CD14-positive monocyte (primary cell): Measurements from ENCODE around the gene OSBPL8. TPM values are rescaled to one million over a fixed set of nuclear protein-coding genes. Genes with fewer than 3 reads are reported as not detected.
A peak's percentile ranks its signal among the peaks of the same experiment; 100 is the strongest.

ENCODE experiments used
- DNase-seq, 3 donors: peaks; one replicate each; pipeline ENCODE4 v3.0.0-alpha.2; 2011 to 2022
- H2AFZ ChIP-seq: 2 replicates; pipeline ENCODE4 v1.6.0; 2012; ENCODE audit warnings: mild to moderate bottlenecking, low read depth, low read length, inconsistent platforms; ENCODE audit not compliant: insufficient read depth, poor library complexity, severe bottlenecking
- H3K27ac ChIP-seq, 2 donors: 1 replicate in 1 of 2; 2 replicates in 1 of 2; pipeline ENCODE4 v1.5.1; 2012 to 2013; ENCODE audit warnings: low read length in 2 of 2, control low read depth in 1 of 2, inconsistent platforms in 1 of 2, low read depth in 1 of 2, mild to moderate bottlenecking in 1 of 2
- H3K27me3 ChIP-seq, 2 donors: one replicate each; pipeline versions ENCODE4 v1.6.0 to v1.6.1; 2011 to 2013; ENCODE audit warnings: low read length in 2 of 2; ENCODE audit not compliant: control insufficient read depth in 2 of 2, insufficient read depth in 2 of 2
- H3K36me3 ChIP-seq, 2 donors: replicated peaks in 1 of 2; 1 replicate in 1 of 2; 2 replicates in 1 of 2; pipeline versions ENCODE4 v1.5.1 to v1.6.1; 2012 to 2013; ENCODE audit warnings: low read length in 2 of 2, control low read depth in 1 of 2, inconsistent platforms in 1 of 2, mild to moderate bottlenecking in 1 of 2; ENCODE audit not compliant: insufficient read depth in 2 of 2, control insufficient read depth in 1 of 2
- H3K4me1 ChIP-seq, 2 donors: 1 replicate in 1 of 2; 2 replicates in 1 of 2; pipeline versions ENCODE4 v1.5.1 to v1.6.1; 2012 to 2013; ENCODE audit warnings: low read length in 2 of 2, control low read depth in 1 of 2, inconsistent platforms in 1 of 2, mild to moderate bottlenecking in 1 of 2, moderate library complexity in 1 of 2; ENCODE audit not compliant: insufficient read depth in 2 of 2, control insufficient read depth in 1 of 2
- H3K4me2 ChIP-seq: replicated peaks from 2 replicates; pipeline ENCODE3; 2012; ENCODE audit warnings: low read length, moderate library complexity, mild to moderate bottlenecking; ENCODE audit not compliant: poor library complexity, severe bottlenecking; ENCODE audit errors: extremely low read depth
- H3K4me3 ChIP-seq, 3 experiments: fragments of 200-600 bp in 1 of 3; sonication (generic) in 1 of 3; replicated peaks in 1 of 3; 1 replicate in 2 of 3; 2 replicates in 1 of 3; pipeline ENCODE4 v1.5.1; 2011 to 2013; ENCODE audit warnings: low read length in 3 of 3, mild to moderate bottlenecking in 3 of 3, control low read depth in 2 of 3, low read depth in 2 of 3, inconsistent platforms in 1 of 3, moderate library complexity in 1 of 3
- H3K79me2 ChIP-seq: 2 replicates; pipeline ENCODE4 v1.6.0; 2012; ENCODE audit warnings: mild to moderate bottlenecking, control low read depth, inconsistent platforms, low read length, moderate library complexity; ENCODE audit not compliant: insufficient read depth
- H3K9ac ChIP-seq: 2 replicates; pipeline ENCODE4 v1.6.0; 2017; ENCODE audit warnings: low read length, mild to moderate bottlenecking; ENCODE audit not compliant: insufficient read depth, poor library complexity, severe bottlenecking
- H3K9me3 ChIP-seq, 2 donors: replicated peaks in 1 of 2; 1 replicate in 1 of 2; 2 replicates in 1 of 2; pipeline versions ENCODE4 v1.5.1 to v1.6.1; 2012 to 2013; ENCODE audit warnings: low read length in 2 of 2, control low read depth in 1 of 2; ENCODE audit not compliant: control insufficient read depth in 1 of 2, insufficient read depth in 1 of 2
- H4K20me1 ChIP-seq: 2 replicates; pipeline ENCODE4 v1.6.0; 2012; ENCODE audit warnings: mild to moderate bottlenecking, low read length, control low read depth, moderate library complexity; ENCODE audit not compliant: insufficient read depth
- H3K27ac Mint-ChIP-seq, 7 donors: one replicate each; pipeline ENCODE4 v1.8.0; 2020; ENCODE audit warnings: mild to moderate bottlenecking in 7 of 7, mixed read lengths in 7 of 7, moderate library complexity in 6 of 7, inconsistent platforms in 2 of 7
- H3K27me3 Mint-ChIP-seq, 3 donors: one replicate each; pipeline ENCODE4 v1.8.0; 2021 to 2022; ENCODE audit warnings: low read depth in 3 of 3, mild to moderate bottlenecking in 3 of 3, mixed read lengths in 3 of 3, moderate library complexity in 3 of 3, inconsistent platforms in 1 of 3
- H3K36me3 Mint-ChIP-seq, 2 donors: one replicate each; pipeline ENCODE4 v1.8.0; 2020; ENCODE audit warnings: mixed read lengths in 2 of 2, inconsistent platforms in 1 of 2, mild to moderate bottlenecking in 1 of 2
- H3K4me1 Mint-ChIP-seq: one replicate; pipeline ENCODE4 v1.8.0; 2020; ENCODE audit warnings: mild to moderate bottlenecking, mixed read lengths
- H3K4me3 Mint-ChIP-seq, 2 donors: one replicate each; pipeline ENCODE4 v1.8.0; 2020; ENCODE audit warnings: mild to moderate bottlenecking in 2 of 2, mixed read lengths in 2 of 2, moderate library complexity in 1 of 2
- H3K9me3 Mint-ChIP-seq, 7 donors: one replicate each; pipeline ENCODE4 v1.8.0; 2020 to 2022; ENCODE audit warnings: mixed read lengths in 7 of 7, mild to moderate bottlenecking in 6 of 7, moderate library complexity in 6 of 7, inconsistent platforms in 2 of 7
- CTCF ChIP-seq: fragments of 200-600 bp; IDR thresholded peaks from one replicate; pipeline ENCODE4 v1.8.0; 2022; ENCODE audit warnings: antibody characterized with exemption, mild to moderate bottlenecking
- WGBS: methylation state at CpG from one replicate; pipeline ENCODE4 v1.1.5; 2013; ENCODE audit warnings: missing lambda C conversion rate; ENCODE audit not compliant: insufficient coverage; 5-methylcytosine and 5-hydroxymethylcytosine counted together
- intact Hi-C, 2 donors: fragments of 100-400 bp; cut with micrococcal nuclease; formaldehyde crosslinking; loops; one replicate each; pipeline versions ENCODE4 v1.15.0 to v1.15.1; 2023
- polyA plus RNA-seq, 3 donors: library from polyadenylated mRNA; depleted of rRNA in 1 of 3; unstranded in 2 of 3; stranded (reverse) in 1 of 3; fragments of 300-500 nt in 2 of 3; fragments of >200 nt in 1 of 3; fragmentation: Illumina TruSeq in 2 of 3; gene quantifications; 1 replicate in 2 of 3; 2 replicates in 1 of 3; pipeline ENCODE4 v1.2.3, GENCODE V29; 2012 to 2021

OSBPL8 gene
- polyA plus RNA-seq, 3 donors = 25.3 to 167 (median 147) TPM

DNA sequence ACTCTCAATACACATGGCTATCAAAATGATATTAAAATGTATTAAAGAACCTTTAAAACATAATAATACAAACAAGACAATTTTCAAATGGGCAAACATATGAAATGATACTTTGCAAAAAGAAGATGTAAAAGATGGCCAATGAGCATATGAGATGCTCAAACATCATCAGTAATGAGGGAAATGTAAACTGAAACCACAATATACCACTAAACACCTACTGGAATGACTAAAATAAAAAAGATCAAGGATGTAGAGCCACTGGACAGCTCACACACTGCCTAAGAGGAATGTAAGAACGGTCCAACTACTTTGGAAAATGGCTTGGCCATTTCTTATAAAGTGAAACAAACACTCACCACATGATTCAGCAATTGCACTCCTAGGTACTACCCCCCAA lies 114.1 kb downstream of the OSBPL8 start:
- Mint-ChIP-seq H3K36me3 (peaks cover 15 to 20% of the 10 kb centered on the region in 2 donors), H3K27ac (no peak overlapping the region), H3K4me1 (peaks cover 16% of the 10 kb centered on the region), H3K4me3 (no peak overlapping the region), H3K27me3 (no peaks in the 10 kb centered on the region), H3K9me3 (no peaks in the 10 kb centered on the region)
- Histone ChIP-seq H3K9ac (no peak overlapping the region), H3K79me2 (peaks cover 77% of the 10 kb centered on the region), H3K9me3 (no peaks in the 10 kb centered on the region), H3K4me3 (no peak overlapping the region), H3K27ac (no peak overlapping the region), H4K20me1 (peaks cover 100% of the 10 kb centered on the region), H3K4me2 (no peak overlapping the region), H3K27me3 (no peaks in the 10 kb centered on the region), H3K36me3 (peaks cover 4 to 6% of the 10 kb centered on the region in 2 donors), H2AFZ (no peak overlapping the region), H3K4me1 (peaks cover 5 to 18% of the 10 kb centered on the region in 2 donors)
- no peak for DNase-seq
- no CpG with 5 or more reads among the region's 1 CpG for WGBS
- no peak for TF ChIP-seq CTCF
- intact Hi-C loops = no loop called here

DNA sequence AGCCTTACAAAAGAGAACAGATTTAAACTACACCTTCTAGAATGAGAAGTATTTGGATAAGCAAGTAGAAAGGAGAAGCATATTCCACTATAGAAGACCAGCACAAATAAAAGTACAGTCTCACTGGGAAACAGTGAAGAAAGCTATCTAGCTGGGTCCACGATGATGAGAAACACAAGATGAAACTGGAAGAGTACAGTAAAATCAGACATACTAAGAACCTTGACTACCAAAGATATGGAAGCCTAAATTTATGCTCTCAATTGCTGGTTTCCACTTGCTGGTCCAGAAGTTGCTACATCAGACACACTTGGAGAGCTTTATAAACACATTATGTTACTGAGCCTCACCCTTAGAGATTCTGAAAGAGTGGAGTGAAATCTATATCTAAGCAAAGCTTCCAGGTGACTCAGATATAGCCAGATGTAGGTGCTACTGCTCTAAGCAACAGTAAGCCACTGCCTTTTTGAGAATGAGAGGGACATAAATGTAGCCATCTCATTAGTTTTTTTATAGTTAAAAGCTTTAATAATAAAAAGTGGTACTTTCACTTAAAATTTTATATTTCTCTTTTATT lies 115.1 kb downstream of the OSBPL8 start:
- H3K4me3 ChIP-seq = no peak overlapping the region
- TF ChIP-seq CTCF = no peak
- H3K27me3 Mint-ChIP-seq = no peaks in the 10 kb centered on the region
- intact Hi-C loops = no loop called here
- no peak overlapping the region for H3K4me2 ChIP-seq
- no peaks in the 10 kb centered on the region for H3K9me3 ChIP-seq
- H3K27ac ChIP-seq = peak overlapping the region in 1 of 2 donors; percentile 9
- no peak overlapping the region for H2AFZ ChIP-seq
- H3K36me3 Mint-ChIP-seq = peaks cover 10 to 17% of the 10 kb centered on the region in 2 donors
- no peak overlapping the region for H3K4me3 Mint-ChIP-seq
- H3K79me2 ChIP-seq = peaks cover 78% of the 10 kb centered on the region
- WGBS = no CpG with 5 or more reads among the region's 1 CpG
- H3K36me3 ChIP-seq = no peaks in the 10 kb centered on the region
- no peaks in the 10 kb centered on the region for H3K27me3 ChIP-seq
- no peaks in the 10 kb centered on the region for H3K9me3 Mint-ChIP-seq
- peaks cover 5 to 10% of the 10 kb centered on the region in 2 donors for H3K4me1 ChIP-seq
- no peak for DNase-seq
- peaks cover 100% of the 10 kb centered on the region for H4K20me1 ChIP-seq
- no peak overlapping the region for H3K9ac ChIP-seq
- no peak overlapping the region for H3K27ac Mint-ChIP-seq
- peaks cover 8% of the 10 kb centered on the region for H3K4me1 Mint-ChIP-seq
